Activated CD4-positive, alpha-beta memory T cell treated with anti-CD3 and anti-CD28 coated beads for 36 hours (primary cell): Measurements from ENCODE around the gene PRUNE1. TPM values are rescaled to one million over a fixed set of nuclear protein-coding genes. Genes with fewer than 3 reads are reported as not detected.

Experiments
- CTCF ChIA-PET: fragments of 350-600 bp; sonication (Branson Sonifier 250); formaldehyde crosslinking; loops from one replicate; lab custom pipeline; 2021; ENCODE audit warnings: antibody characterized with exemption, inconsistent platforms; lab: Charles Lee
- POLR2A ChIA-PET: fragments of 350-600 bp; sonication (Branson Sonifier 250); formaldehyde crosslinking; loops from one replicate; lab custom pipeline; 2021; ENCODE audit warnings: antibody characterized with exemption; lab: Charles Lee
- DNase-seq: peaks from one replicate; pipeline ENCODE4 v3.0.0-alpha.2; 2020
- H3K27ac Mint-ChIP-seq: one replicate; pipeline ENCODE4 v1.8.0; 2021; ENCODE audit warnings: mixed read lengths
- H3K27me3 Mint-ChIP-seq: one replicate; pipeline ENCODE4 v1.8.0; 2021; ENCODE audit warnings: mixed read lengths
- H3K36me3 Mint-ChIP-seq: one replicate; pipeline ENCODE4 v1.8.0; 2021; ENCODE audit warnings: mixed read lengths
- H3K4me1 Mint-ChIP-seq: one replicate; pipeline ENCODE4 v1.8.0; 2021; ENCODE audit warnings: low read depth, mixed read lengths
- H3K4me3 Mint-ChIP-seq: one replicate; pipeline ENCODE4 v1.8.0; 2021; ENCODE audit warnings: mild to moderate bottlenecking, mixed read lengths
- H3K9me3 Mint-ChIP-seq: one replicate; pipeline ENCODE4 v1.8.0; 2021; ENCODE audit warnings: mixed read lengths
- intact Hi-C: fragments of 100-400 bp; cut with micrococcal nuclease; formaldehyde crosslinking; loops from one replicate; pipeline ENCODE4 v1.15.1; 2023
- total RNA-seq, 2 experiments: library from RNA; stranded (reverse); gene quantifications; one replicate each; pipeline ENCODE4 v1.2.3, GENCODE V29; 2021

Gene PRUNE1
- total RNA-seq, 2 experiments from 2014 or later, result 12.5 to 17.5 TPM

DNA sequence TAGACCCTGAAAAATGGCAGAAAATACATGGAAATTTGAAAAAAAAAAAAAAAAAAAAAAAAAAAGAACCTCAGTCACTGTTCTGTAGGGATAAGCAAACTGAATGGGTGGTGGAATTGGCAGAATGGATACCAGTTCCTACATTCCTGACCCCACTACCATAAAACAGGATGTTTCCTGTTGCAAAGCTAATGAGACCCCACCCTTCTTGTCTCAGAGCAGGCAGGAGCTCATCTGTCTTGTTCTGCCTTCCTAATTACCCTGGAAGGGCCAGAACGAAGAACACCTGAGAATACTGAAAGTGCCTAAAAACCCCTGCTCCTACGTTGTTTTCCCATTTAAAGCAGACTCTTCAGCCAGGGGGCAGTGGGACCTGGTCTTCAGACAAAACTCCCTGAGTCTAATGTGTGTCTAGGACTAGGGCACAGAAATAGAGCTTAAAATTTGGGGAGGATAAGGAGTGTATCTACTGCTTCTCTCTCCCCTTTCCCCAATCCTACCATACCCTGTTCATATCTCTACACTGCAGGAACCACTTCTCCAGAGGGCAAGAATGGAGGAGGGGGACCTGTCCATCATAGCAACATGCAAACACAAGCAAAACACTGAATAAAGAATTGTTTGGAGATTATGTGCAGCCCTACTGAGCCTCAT lies 43.2 kb downstream of the PRUNE1 start:
- intact Hi-C loops, result loop anchor here (10.0 kb wide), 1 partner anchor 687 kb away; the partner anchor contains the start of gene RPRD2
- Mint-ChIP-seq H3K27me3 (no peaks in the 10 kb centered on the region), H3K36me3 (peaks cover 51% of the 10 kb centered on the region), H3K4me3 (no peak overlapping the region), H3K4me1 (peaks cover 63% of the 10 kb centered on the region), H3K27ac (peak overlapping the region; percentile 40), H3K9me3 (no peaks in the 10 kb centered on the region)
- CTCF ChIA-PET, result interaction anchor here (1.1 to 2.9 kb wide), 3 partner anchors 9 to 48 kb away, joined by 3 to 14 read pairs (median 3); partner anchors contain the start of genes CDC42SE1 and MLLT11
- POLR2A ChIA-PET, result no interaction called here
- DNase-seq, result no peak

DNA sequence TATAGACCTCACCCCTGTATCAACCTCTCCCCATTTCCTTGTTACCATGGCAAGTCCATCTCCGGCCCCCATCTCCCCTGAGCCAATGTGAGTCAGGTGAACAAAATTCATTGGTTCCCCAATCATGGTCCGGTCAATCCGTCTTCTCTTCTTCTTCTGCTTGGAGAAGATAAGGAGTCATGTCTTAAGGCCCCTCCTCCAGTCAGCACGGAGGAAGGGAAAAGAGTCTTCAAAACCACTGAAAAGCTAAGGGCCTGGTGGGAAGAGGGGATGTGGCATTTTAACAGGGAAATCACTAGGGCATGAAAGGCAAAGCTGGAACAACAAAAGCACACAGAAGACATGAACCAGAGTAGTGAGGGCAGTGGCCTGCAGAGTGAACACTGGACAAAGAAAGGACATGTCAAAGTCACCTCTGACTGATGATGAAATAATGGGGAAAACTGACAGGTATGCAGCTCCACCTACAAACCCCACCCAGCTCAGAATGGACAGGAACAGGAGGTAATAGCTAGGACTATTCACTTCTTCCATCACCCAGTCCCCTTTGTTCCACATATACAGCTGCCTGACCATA lies 46.8 kb downstream of the PRUNE1 start:
- H3K9me3 Mint-ChIP-seq, result no peaks in the 10 kb centered on the region
- H3K27me3 Mint-ChIP-seq, result no peaks in the 10 kb centered on the region
- CTCF ChIA-PET, result interaction anchor here (0.8 to 0.9 kb wide), 3 partner anchors 30 to 100 kb away, joined by 3 to 4 read pairs (median 3); no protein-coding TSS in a partner anchor
- H3K4me1 Mint-ChIP-seq, result peaks cover 52% of the 10 kb centered on the region
- POLR2A ChIA-PET, result interaction anchor here (0.5 to 1.6 kb wide), 3 partner anchors 11 to 56 kb away, joined by 3 to 4 read pairs (median 3); no protein-coding TSS in a partner anchor
- peaks cover 76% of the 10 kb centered on the region for H3K36me3 Mint-ChIP-seq
- peak overlapping the region; percentile 99 for H3K27ac Mint-ChIP-seq
- peak overlapping the region; percentile 3 for H3K4me3 Mint-ChIP-seq
- intact Hi-C loops, result loop anchor here (5.0 to 10.0 kb wide), 2 partner anchors 33 to 690 kb away; partner anchors contain the start of gene RPRD2
- DNase-seq, result no peak

GRCh38 chr1:151055581-151055980 lies 47.3 kb downstream of the PRUNE1 start:
- peaks cover 53% of the 10 kb centered on the region for H3K4me1 Mint-ChIP-seq
- intact Hi-C loops, result loop anchor here (5.0 to 10.0 kb wide), 2 partner anchors 33 to 691 kb away; partner anchors contain the start of gene RPRD2
- ChIA-PET POLR2A (interaction anchor here (0.5 to 1.6 kb wide), 2 partner anchors 12 to 55 kb away, joined by 3 to 4 read pairs; no protein-coding TSS in a partner anchor), CTCF (interaction anchor here (0.9 to 3.2 kb wide), 3 partner anchors 8 to 100 kb away, joined by 3 to 32 read pairs (median 4); partner anchors contain the start of gene C1orf56)
- peak overlapping the region; percentile 99 for H3K27ac Mint-ChIP-seq
- peaks cover 74% of the 10 kb centered on the region for H3K36me3 Mint-ChIP-seq
- DNase-seq, result no peak
- no peaks in the 10 kb centered on the region for H3K9me3 Mint-ChIP-seq
- peak overlapping the region; percentile 98 for H3K4me3 Mint-ChIP-seq
- no peaks in the 10 kb centered on the region for H3K27me3 Mint-ChIP-seq

GRCh38 chr1:151056149-151056548 lies 47.9 kb downstream of the PRUNE1 start:
- POLR2A ChIA-PET, result interaction anchor here (1.6 to 3.9 kb wide), 2 partner anchors 8 to 12 kb away, joined by 4 to 28 read pairs; partner anchors contain the start of gene C1orf56
- Mint-ChIP-seq H3K27me3 (no peaks in the 10 kb centered on the region), H3K36me3 (peaks cover 71% of the 10 kb centered on the region), H3K27ac (peak overlapping the region; percentile 99), H3K4me3 (peak overlapping the region; percentile 98), H3K4me1 (peaks cover 55% of the 10 kb centered on the region), H3K9me3 (no peaks in the 10 kb centered on the region)
- intact Hi-C loops, result loop anchor here (2.0 to 10.0 kb wide), 4 partner anchors 34 to 691 kb away; partner anchors contain the start of gene RPRD2
- no peak for DNase-seq
- CTCF ChIA-PET, result interaction anchor here (0.9 to 5.0 kb wide), 4 partner anchors 8 to 31 kb away, joined by 3 to 56 read pairs (median 22); partner anchors contain the start of genes C1orf56 and GABPB2

DNA sequence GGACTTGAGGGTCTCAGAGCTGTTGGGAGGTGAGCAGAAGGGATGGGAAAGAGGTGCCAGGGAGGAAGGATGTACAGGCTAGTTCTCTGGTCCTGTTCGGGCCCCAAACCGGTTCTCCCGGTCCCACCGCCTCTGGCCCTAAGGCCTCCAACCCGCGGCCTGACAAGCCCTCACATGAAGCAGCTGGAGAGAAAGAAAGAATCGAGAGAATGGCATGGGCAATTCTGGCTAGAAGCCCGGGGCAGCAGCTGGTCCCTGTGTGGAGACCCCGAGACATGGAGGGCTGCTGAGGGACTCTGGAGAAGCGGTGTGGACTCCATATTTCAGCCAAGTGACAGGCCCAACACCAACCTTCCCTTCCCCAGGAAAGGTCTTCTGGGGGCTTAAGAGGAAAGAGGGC lies 50.4 kb downstream of the PRUNE1 start:
- no peaks in the 10 kb centered on the region for H3K9me3 Mint-ChIP-seq
- peak overlapping the region; percentile 98 for H3K4me3 Mint-ChIP-seq
- H3K4me1 Mint-ChIP-seq, result peaks cover 59% of the 10 kb centered on the region
- peaks cover 52% of the 10 kb centered on the region for H3K36me3 Mint-ChIP-seq
- H3K27ac Mint-ChIP-seq, result peak overlapping the region; percentile 99
- CTCF ChIA-PET, result interaction anchor here (0.6 to 5.0 kb wide), 11 partner anchors 8 to 98 kb away, joined by 3 to 56 read pairs (median 5); partner anchors contain the start of genes C1orf56, GABPB2 and TNFAIP8L2
- no peaks in the 10 kb centered on the region for H3K27me3 Mint-ChIP-seq
- intact Hi-C loops, result loop anchor here (1.0 to 10.0 kb wide), 5 partner anchors 12 to 694 kb away; partner anchors contain the start of genes GABPB2, PIP5K1A, RPRD2 and TNFAIP8L2
- POLR2A ChIA-PET, result interaction anchor here (0.7 to 3.9 kb wide), 8 partner anchors 9 to 240 kb away, joined by 3 to 28 read pairs (median 9); partner anchors contain the start of genes C1orf56, GABPB2, MINDY1 and TNFAIP8L2
- no peak for DNase-seq

DNA sequence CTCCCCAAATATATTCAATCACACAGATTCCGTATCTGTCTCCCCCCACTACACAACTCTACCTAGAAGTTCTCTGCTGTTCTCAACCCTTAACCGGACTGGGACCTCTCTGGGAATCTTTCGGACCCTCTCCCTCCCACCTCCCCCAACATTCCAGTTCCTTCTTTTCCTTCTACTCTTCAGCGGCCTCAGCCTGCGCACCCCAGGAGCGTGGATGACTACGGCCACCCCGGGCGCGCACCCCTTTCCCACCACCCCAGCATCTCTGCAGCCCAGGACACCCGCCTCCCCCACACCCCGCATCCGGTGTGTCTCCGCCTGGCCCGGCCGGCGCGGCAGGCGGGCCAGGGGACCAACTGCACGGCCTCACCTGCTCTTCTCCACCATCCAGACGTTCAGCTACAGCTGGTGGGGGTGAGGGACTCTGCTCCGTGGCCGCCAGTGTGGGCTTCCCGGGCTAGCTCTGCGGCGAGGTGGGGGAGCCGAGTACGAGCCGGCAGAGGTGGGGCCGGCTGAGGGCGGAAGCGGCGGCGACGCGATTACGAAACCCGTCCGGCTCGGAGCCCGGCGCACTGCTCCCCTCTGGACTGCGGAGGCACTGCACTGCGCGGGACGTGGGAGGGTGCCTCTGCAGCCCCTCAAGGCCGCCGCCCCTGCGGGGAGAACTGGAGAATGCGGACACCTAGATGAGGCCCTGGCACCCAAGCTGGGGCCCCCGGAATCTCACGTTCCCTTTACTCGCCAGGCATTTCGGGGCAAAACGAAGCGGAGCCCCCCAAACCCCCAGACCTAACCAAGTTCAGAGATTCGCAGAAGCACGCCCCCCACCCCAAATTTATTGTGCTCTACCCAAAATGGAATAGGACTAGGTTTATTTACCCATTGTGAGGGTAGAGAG lies 51.1 kb downstream of the PRUNE1 start, which contains the start of gene CDC42SE1:
CDC42SE1 (minus strand) TSS at position 514 of the 898 bp plus-strand sequence. CDS start 3,892 bp downstream, outside the sequence.
- H3K27ac Mint-ChIP-seq, result peak within 1 kb of the TSS; percentile 99
- POLR2A ChIA-PET, result interaction anchor here (1.0 to 3.9 kb wide), 8 partner anchors 9 to 97 kb away, joined by 3 to 28 read pairs (median 6); partner anchors contain the start of genes C1orf56, GABPB2, MINDY1 and TNFAIP8L2
- peak; percentile 89 for DNase-seq
- CTCF ChIA-PET, result interaction anchor here (0.6 to 5.0 kb wide), 10 partner anchors 8 to 98 kb away, joined by 3 to 56 read pairs (median 4); partner anchors contain the start of genes C1orf56, GABPB2 and TNFAIP8L2
- intact Hi-C loops, result loop anchor here (1.0 to 10.0 kb wide), 5 partner anchors 11 to 695 kb away; partner anchors contain the start of genes GABPB2, PIP5K1A, RPRD2 and TNFAIP8L2
- H3K4me3 Mint-ChIP-seq, result peak within 1 kb of the TSS; percentile 98
- H3K4me1 Mint-ChIP-seq, result peaks cover 55% of the 10 kb centered on the region
- no peaks in the 10 kb centered on the region for H3K9me3 Mint-ChIP-seq
- no peaks in the 10 kb centered on the region for H3K27me3 Mint-ChIP-seq
- H3K36me3 Mint-ChIP-seq, result peaks cover 48% of the 10 kb centered on the region

DNA sequence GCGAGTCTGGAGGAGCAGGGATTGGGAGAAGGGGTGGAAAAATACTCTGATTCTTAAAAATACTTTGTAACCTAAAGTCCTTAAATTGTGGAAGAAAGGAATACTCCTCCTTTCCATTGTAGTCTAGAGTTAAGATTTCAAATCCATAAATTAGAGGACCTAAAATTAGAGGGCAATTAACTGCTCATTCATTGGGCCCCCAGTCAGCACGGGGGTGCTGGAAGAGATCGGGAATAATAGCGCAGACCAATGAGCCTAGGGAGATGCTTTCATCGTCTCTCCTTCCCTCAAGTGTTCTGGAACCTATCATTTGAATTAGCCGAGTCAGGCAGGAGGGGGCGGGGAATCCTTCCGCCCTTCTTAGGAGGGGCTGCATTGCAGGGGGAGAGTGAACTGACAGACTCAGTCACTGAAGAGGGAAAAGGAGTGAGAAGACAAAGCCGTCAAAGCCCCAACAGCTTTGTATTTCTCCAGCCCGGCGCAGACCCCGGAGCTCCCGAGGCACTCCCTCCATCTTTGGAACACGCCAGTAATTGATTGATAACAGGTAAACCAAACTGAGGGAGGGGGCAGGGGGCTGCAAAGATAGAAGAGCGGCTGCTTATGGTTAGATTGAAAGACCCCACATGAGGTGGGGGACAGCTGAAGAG lies 51.9 kb downstream of the PRUNE1 start, which contains the start of gene MLLT11:
MLLT11 (plus strand) TSS at position 391 of the 650 bp plus-strand sequence. CDS start 6,828 bp downstream, outside the sequence.
- ChIA-PET POLR2A (interaction anchor here (0.6 to 3.9 kb wide), 8 partner anchors 8 to 97 kb away, joined by 3 to 28 read pairs (median 3); partner anchors contain the start of genes C1orf56, GABPB2, MINDY1 and TNFAIP8L2), CTCF (interaction anchor here (1.0 to 5.0 kb wide), 9 partner anchors 8 to 97 kb away, joined by 3 to 56 read pairs (median 10); partner anchors contain the start of genes C1orf56, GABPB2 and TNFAIP8L2)
- DNase-seq, result peak; percentile 33
- peak within 1 kb of the TSS; percentile 99 for H3K27ac Mint-ChIP-seq
- peak within 1 kb of the TSS; percentile 98 for H3K4me3 Mint-ChIP-seq
- H3K27me3 Mint-ChIP-seq, result no peaks in the 10 kb centered on the region
- peaks cover 40% of the 10 kb centered on the region for H3K36me3 Mint-ChIP-seq
- no peaks in the 10 kb centered on the region for H3K9me3 Mint-ChIP-seq
- peaks cover 50% of the 10 kb centered on the region for H3K4me1 Mint-ChIP-seq
- intact Hi-C loops, result no loop called here

DNA sequence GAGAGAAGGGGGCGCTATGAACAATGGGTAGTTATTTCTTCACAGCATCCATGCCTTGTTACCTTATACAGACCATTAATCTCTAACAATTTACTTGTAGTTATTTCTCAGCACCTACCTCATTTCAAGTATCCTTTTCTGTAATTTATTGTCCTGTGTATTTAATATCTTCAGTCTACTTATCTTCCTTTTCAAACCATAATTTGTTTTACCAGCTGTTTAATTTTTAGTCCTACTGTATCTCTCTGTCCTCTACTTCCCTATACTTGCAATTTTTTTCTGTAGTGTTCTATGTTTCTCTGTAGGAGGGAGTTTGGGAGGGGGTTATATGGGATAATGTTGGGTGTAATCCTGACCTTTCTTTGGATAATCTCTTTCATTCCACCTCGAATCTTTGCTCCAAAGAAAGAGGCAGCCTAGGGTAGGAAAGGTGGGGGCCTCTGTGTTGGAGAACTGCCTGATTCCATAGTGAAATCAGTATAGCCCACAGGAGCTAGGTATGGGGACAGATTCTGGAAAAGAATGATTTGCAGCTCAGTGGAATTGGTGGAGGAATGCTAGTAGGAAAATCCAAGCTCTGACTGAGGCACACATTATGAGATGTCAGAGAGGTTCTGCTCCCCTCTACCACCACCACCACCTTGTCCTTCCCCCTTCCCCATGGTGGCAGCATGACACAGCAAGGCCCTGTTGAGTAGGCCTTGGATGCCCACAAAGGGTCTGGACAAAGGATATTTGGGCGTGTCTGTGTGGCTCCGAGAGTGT lies 52.6 kb downstream of the PRUNE1 start:
- H3K9me3 Mint-ChIP-seq, result no peaks in the 10 kb centered on the region
- CTCF ChIA-PET, result interaction anchor here (1.9 to 5.0 kb wide), 4 partner anchors 10 to 96 kb away, joined by 10 to 56 read pairs (median 12); partner anchors contain the start of genes GABPB2 and TNFAIP8L2

DNA sequence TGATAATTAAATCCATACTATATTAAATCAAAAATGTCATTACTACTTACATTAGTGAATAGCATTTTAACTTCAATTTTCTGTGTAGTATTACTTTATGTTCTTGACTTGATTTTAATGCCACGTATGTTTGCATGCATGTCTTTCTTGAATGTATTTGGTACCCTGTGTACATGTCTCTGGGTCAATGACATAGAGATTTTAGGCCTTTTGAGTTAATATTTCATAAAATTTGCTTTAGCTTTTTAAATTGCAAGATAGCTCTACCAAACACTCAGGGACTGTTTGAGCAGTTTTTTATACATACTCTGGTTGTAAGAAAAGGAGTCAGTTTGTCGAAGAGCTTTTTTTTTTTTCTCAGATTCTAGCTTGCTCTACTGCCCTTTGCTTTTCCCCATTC lies 53.5 kb downstream of the PRUNE1 start:
- Mint-ChIP-seq H3K9me3 (no peaks in the 10 kb centered on the region), H3K4me3 (no peak overlapping the region), H3K4me1 (peaks cover 34% of the 10 kb centered on the region), H3K36me3 (peaks cover 27% of the 10 kb centered on the region), H3K27me3 (no peaks in the 10 kb centered on the region), H3K27ac (no peak overlapping the region)
- ChIA-PET POLR2A (no interaction called here), CTCF (interaction anchor here (1.0 to 2.8 kb wide), 4 partner anchors 14 to 95 kb away, joined by 5 to 10 read pairs (median 10); partner anchors contain the start of genes C1orf56 and TNFAIP8L2)
- intact Hi-C loops, result no loop called here
- no peak for DNase-seq

More for the DNA sequence above, 52.6 kb downstream of the PRUNE1 start:
- DNase-seq, result no peak
- POLR2A ChIA-PET, result interaction anchor here (0.6 to 3.0 kb wide), 4 partner anchors 10 to 54 kb away, joined by 3 to 23 read pairs (median 3); partner anchors contain the start of genes GABPB2 and MINDY1
- peak overlapping the region; percentile 21 for H3K27ac Mint-ChIP-seq
- H3K36me3 Mint-ChIP-seq, result peaks cover 33% of the 10 kb centered on the region
- H3K27me3 Mint-ChIP-seq, result no peaks in the 10 kb centered on the region
- intact Hi-C loops, result no loop called here
- peak overlapping the region; percentile 98 for H3K4me3 Mint-ChIP-seq
- H3K4me1 Mint-ChIP-seq, result peaks cover 43% of the 10 kb centered on the region
